ENCODE data around the gene HSPB1.
A peak's percentile ranks its signal among the peaks of the same experiment; 100 is the strongest.
"Not testable (repeated sequence)": the region's sequence is repeated elsewhere in the genome, so short reads cannot be mapped to it uniquely, and the experiment has no call there.

The HSPB1 gene

GRCh38 chr7:76302347-76303201 lies at the start of gene HSPB1:
TSS of gene HSPB1 (plus strand) at chr7:76302673. CDS start at chr7:76302713, 40 bp downstream.
- DNase-seq, result peak; percentile 91

- no peak for DNase-seq
These were observed 47.7 kb upstream of the HSPB1 start for GRCh38 chr7:76254781-76255180.

- peak; percentile 27 for DNase-seq
These were observed 44.5 kb upstream of the HSPB1 start for GRCh38 chr7:76257973-76258372.

- no peak for DNase-seq
These were observed 43.1 kb upstream of the HSPB1 start for GRCh38 chr7:76259124-76260093.

GRCh38 chr7:76260171-76260703 lies 42.2 kb upstream of the HSPB1 start:
- DNase-seq, result peak; percentile 78

- no peak for DNase-seq
These were observed 41.1 kb upstream of the HSPB1 start for GRCh38 chr7:76261329-76261728.

GRCh38 chr7:76261931-76262330 lies 40.5 kb upstream of the HSPB1 start:
- DNase-seq, result no peak

- peak; percentile 86 for DNase-seq
These were observed 39.6 kb upstream of the HSPB1 start for GRCh38 chr7:76262683-76263402.

GRCh38 chr7:76265299-76265698 lies 37.2 kb upstream of the HSPB1 start:
- no peak for DNase-seq

GRCh38 chr7:76267107-76267893 lies 35.2 kb upstream of the HSPB1 start:
- DNase-seq, result no peak

- DNase-seq, result no peak
These were observed 34.6 kb upstream of the HSPB1 start for GRCh38 chr7:76267894-76268183.

GRCh38 chr7:76268376-76268775 lies 34.1 kb upstream of the HSPB1 start:
- no peak for DNase-seq

- no peak for DNase-seq
These were observed 32.6 kb upstream of the HSPB1 start for GRCh38 chr7:76269895-76270294.

GRCh38 chr7:76271384-76271783 lies 31.1 kb upstream of the HSPB1 start:
- not testable (repeated sequence) for DNase-seq

GRCh38 chr7:76272142-76272541 lies 30.3 kb upstream of the HSPB1 start:
- no peak for DNase-seq

GRCh38 chr7:76272851-76273497 lies 29.5 kb upstream of the HSPB1 start:
- no peak for DNase-seq

- DNase-seq, result no peak
These were observed 29.0 kb upstream of the HSPB1 start for GRCh38 chr7:76273503-76273902.

- DNase-seq, result peak; percentile 31
These were observed 23.9 kb upstream of the HSPB1 start for GRCh38 chr7:76278540-76278939.

GRCh38 chr7:76280408-76280807 lies 22.1 kb upstream of the HSPB1 start:
- DNase-seq, result no peak

- no peak for DNase-seq
These were observed 21.3 kb upstream of the HSPB1 start for GRCh38 chr7:76281006-76281705.
